Keratinocyte (primary cell): ENCODE results near the gene CKM. TPM values are rescaled to one million over a fixed set of nuclear protein-coding genes. Genes with fewer than 3 reads are reported as not detected.

Experiments used
- DNase-seq: peaks from one replicate; pipeline ENCODE4 v3.0.0-alpha.2; 2011; ENCODE audit warnings: low read depth, missing footprints, low spot score
- FAIRE-seq: peaks from 2 replicates; lab custom pipeline; 2011; peaks lifted over from hg19 to GRCh38; lab: Jason Lieb, UNC
- H2AFZ ChIP-seq: 2 replicates; pipeline ENCODE4 v1.6.0; 2012; ENCODE audit warnings: low read length, control low read depth, inconsistent platforms; ENCODE audit not compliant: control insufficient read depth
- H3K27ac ChIP-seq: 2 replicates; pipeline ENCODE4 v1.5.1; 2011; ENCODE audit warnings: low read length; ENCODE audit not compliant: control insufficient read depth, insufficient read depth
- H3K27me3 ChIP-seq: 3 replicates; pipeline ENCODE4 v1.6.0; 2011; ENCODE audit warnings: low read length; ENCODE audit not compliant: control insufficient read depth, insufficient read depth; ENCODE audit errors: extremely low read depth
- H3K36me3 ChIP-seq, 2 experiments: 2 replicates in 1 of 2; 3 replicates in 1 of 2; pipeline ENCODE4 v1.5.1; 2011; ENCODE audit warnings: low read length in 2 of 2, mild to moderate bottlenecking in 1 of 2; ENCODE audit not compliant: control insufficient read depth in 2 of 2, insufficient read depth in 2 of 2; ENCODE audit errors: extremely low read depth in 1 of 2
- H3K4me1 ChIP-seq: 3 replicates; pipeline ENCODE4 v1.5.1; 2011; ENCODE audit warnings: low read length; ENCODE audit not compliant: control insufficient read depth, insufficient read depth; ENCODE audit errors: extremely low read depth
- H3K4me2 ChIP-seq: 3 replicates; pipeline ENCODE4 v1.6.0; 2011; ENCODE audit warnings: low read depth, low read length; ENCODE audit not compliant: control insufficient read depth, insufficient read depth; ENCODE audit errors: extremely low read depth
- H3K4me3 ChIP-seq, 3 experiments: fragments of 200-600 bp in 1 of 3; sonication (generic) in 1 of 3; 2 replicates in 2 of 3; 3 replicates in 1 of 3; pipeline ENCODE4 v1.5.1; 2011 to 2016; ENCODE audit warnings: low read length in 3 of 3, mild to moderate bottlenecking in 3 of 3, control low read depth in 2 of 3, inconsistent platforms in 1 of 3, low read depth in 1 of 3, mixed read lengths in 1 of 3, mixed run types in 1 of 3, moderate library complexity in 1 of 3; ENCODE audit not compliant: control insufficient read depth in 2 of 3, insufficient read depth in 2 of 3; ENCODE audit errors: extremely low read depth in 1 of 3
- H3K79me2 ChIP-seq: 2 replicates; pipeline ENCODE4 v1.6.0; 2012; ENCODE audit warnings: low read length; ENCODE audit not compliant: control insufficient read depth, insufficient read depth
- H3K9ac ChIP-seq: 3 replicates; pipeline ENCODE4 v1.6.0; 2011; ENCODE audit warnings: low read length; ENCODE audit not compliant: control insufficient read depth, insufficient read depth; ENCODE audit errors: extremely low read depth
- H3K9me1 ChIP-seq: 3 replicates; pipeline ENCODE4 v1.6.0; 2011; ENCODE audit warnings: low read length; ENCODE audit not compliant: control insufficient read depth, insufficient read depth; ENCODE audit errors: extremely low read depth
- H3K9me3 ChIP-seq: 2 replicates; pipeline ENCODE4 v1.5.1; 2012; ENCODE audit warnings: low read depth, low read length; ENCODE audit not compliant: control insufficient read depth
- H4K20me1 ChIP-seq: 3 replicates; pipeline ENCODE4 v1.6.0; 2011; ENCODE audit warnings: low read length; ENCODE audit not compliant: control insufficient read depth, insufficient read depth; ENCODE audit errors: extremely low read depth
- CTCF ChIP-seq, 3 experiments: IDR thresholded peaks in 1 of 3; conservative IDR thresholded peaks in 1 of 3; optimal IDR thresholded peaks in 1 of 3; 2 replicates in 2 of 3; 3 replicates in 1 of 3; pipeline versions ENCODE3 to v1.5.1; 2011; ENCODE audit warnings: low read length in 3 of 3, mild to moderate bottlenecking in 3 of 3, moderate library complexity in 2 of 3, control low read depth in 1 of 3, inconsistent platforms in 1 of 3; ENCODE audit not compliant: insufficient read depth in 2 of 3; ENCODE audit errors: extremely low read depth in 1 of 3
- EZH2 ChIP-seq: IDR thresholded peaks from one replicate; pipeline ENCODE4 v1.6.1; 2012; ENCODE audit warnings: inconsistent platforms, mild to moderate bottlenecking, low read length, moderate library complexity
- dilution Hi-C: fragments of 300-500 bp; cut with MboI; formaldehyde crosslinking; loops from one replicate; pipeline ENCODE4 v1.7.0; 2020; ENCODE audit warnings: low sequenced_read_pairs; ENCODE audit not compliant: extremely low pct_ligation_motif_present
- polyA plus RNA-seq, 5 experiments: library from polyadenylated mRNA; depleted of rRNA in 3 of 5; stranded (reverse) in 3 of 5; stranded (forward) in 1 of 5; unstranded in 1 of 5; fragments of >200 nt; gene quantifications; 1 replicate in 1 of 5; 2 replicates in 3 of 5; 3 replicates in 1 of 5; pipeline versions ENCODE4 v1.2.1 to v1.2.3, GENCODE V29; 2011 to 2012; ENCODE audit warnings: missing spikeins in 2 of 5, low read depth in 1 of 5, low replicate concordance in 1 of 5

Gene CKM
- polyA plus RNA-seq, 1 donor (not counting 4 experiments of a cell fraction or from before 2014, with no cell fraction given): not detected

GRCh38 chr19:45350477-45351058 is 27.9 kb upstream of the CKM start:
- dilution Hi-C loops: no loop called here
- H3K4me1 ChIP-seq: no peaks in the 10 kb centered on the region
- no peaks in the 10 kb centered on the region for H3K9me3 ChIP-seq
- peaks cover 3% of the 10 kb centered on the region for H4K20me1 ChIP-seq
- H3K27me3 ChIP-seq: no peaks in the 10 kb centered on the region
- no peak overlapping the region for H3K4me3 ChIP-seq
- H2AFZ ChIP-seq: no peak overlapping the region
- peaks cover 32 to 42% of the 10 kb centered on the region in 2 experiments for H3K36me3 ChIP-seq
- no peak overlapping the region for H3K4me2 ChIP-seq
- DNase-seq (no peak), FAIRE-seq (no peak)
- TF ChIP-seq CTCF (optimal IDR thresholded peaks at IDR 0.05 in 1 of 3, IDR thresholded peaks at IDR 0.05 in 1 of 3, conservative IDR thresholded peaks at IDR 0.05 in 1 of 3; ENCODE audit: extremely low read depth in 1 of 3, insufficient read depth in 2 of 3, low read length in 3 of 3) (no peak), EZH2 (no peak)
- H3K9me1 ChIP-seq: no peaks in the 10 kb centered on the region
- H3K9ac ChIP-seq: no peak overlapping the region
- H3K79me2 ChIP-seq: no peaks in the 10 kb centered on the region
- H3K27ac ChIP-seq: no peak overlapping the region

- Histone ChIP-seq H2AFZ (no peak overlapping the region), H3K9me3 (no peaks in the 10 kb centered on the region), H3K36me3 (peaks cover 28 to 35% of the 10 kb centered on the region in 2 experiments), H3K27me3 (no peaks in the 10 kb centered on the region), H3K4me1 (peaks cover 9% of the 10 kb centered on the region), H3K9ac (no peak overlapping the region), H3K4me3 (no peak overlapping the region), H3K9me1 (no peaks in the 10 kb centered on the region), H3K79me2 (no peaks in the 10 kb centered on the region), H3K4me2 (no peak overlapping the region), H4K20me1 (peaks cover 3% of the 10 kb centered on the region), H3K27ac (no peak overlapping the region)
- TF ChIP-seq CTCF (optimal IDR thresholded peaks at IDR 0.05 in 1 of 3, IDR thresholded peaks at IDR 0.05 in 1 of 3, conservative IDR thresholded peaks at IDR 0.05 in 1 of 3; ENCODE audit: extremely low read depth in 1 of 3, insufficient read depth in 2 of 3, low read length in 3 of 3) (no peak), EZH2 (no peak)
- FAIRE-seq (no peak), DNase-seq (no peak)
- dilution Hi-C loops: no loop called here
Observed at GRCh38 chr19:45349430-45349941, 26.8 kb upstream of the CKM start.
